Esophagus muscularis mucosa (tissue), 4 donors: ENCODE results near the gene PPP6R3. TPM values are rescaled to one million over a fixed set of nuclear protein-coding genes. Genes with fewer than 3 reads are reported as not detected.

Experiments
- DNase-seq: peaks from one replicate; pipeline ENCODE4 v3.0.0-alpha.2; 2017; ENCODE audit errors: extremely low spot score
- H3K27ac ChIP-seq, 4 donors: fragments of 200-600 bp; sonication (generic); replicated peaks in 1 of 4; 1 replicate in 3 of 4; 2 replicates in 1 of 4; pipeline ENCODE4 v1.5.1; 2016 to 2019; ENCODE audit warnings: mild to moderate bottlenecking in 1 of 4
- H3K27me3 ChIP-seq, 4 donors: fragments of 200-600 bp; sonication (generic); one replicate each; pipeline versions ENCODE4 v1.5.1 to v1.6.0; 2016 to 2019
- H3K36me3 ChIP-seq, 4 donors: fragments of 200-600 bp; sonication (generic); one replicate each; pipeline ENCODE4 v1.5.1; 2016 to 2019
- H3K4me1 ChIP-seq, 4 donors: fragments of 200-600 bp; sonication (generic); one replicate each; pipeline ENCODE4 v1.5.1; 2016 to 2019
- H3K4me3 ChIP-seq, 4 donors: fragments of 200-600 bp; sonication (generic); 1 replicate in 2 of 4; 2 replicates in 2 of 4; pipeline ENCODE4 v1.5.1; 2016 to 2019; ENCODE audit warnings: mild to moderate bottlenecking in 4 of 4, moderate library complexity in 1 of 4
- H3K9me3 ChIP-seq, 4 donors: fragments of 200-600 bp; sonication (generic); 1 replicate in 3 of 4; 2 replicates in 1 of 4; pipeline ENCODE4 v1.5.1; 2016 to 2019
- EP300 ChIP-seq: sonication (generic); formaldehyde crosslinking; IDR thresholded peaks from one replicate; pipeline ENCODE4 v1.6.1; 2017; ENCODE audit warnings: antibody characterized with exemption
- POLR2A ChIP-seq: fragments of 450-650 bp; IDR thresholded peaks from one replicate; pipeline ENCODE4 v1.6.1; 2017; ENCODE audit warnings: antibody characterized with exemption, moderate library complexity, mild to moderate bottlenecking, low read depth
- POLR2AphosphoS5 ChIP-seq, 2 donors: sonication (generic); formaldehyde crosslinking; IDR thresholded peaks; one replicate each; pipeline ENCODE4 v1.6.1; 2017; ENCODE audit warnings: antibody characterized with exemption in 2 of 2
- whole genome bisulfite sequencing: methylation state at CpG from one replicate; pipeline ENCODE4 v1.1.5; 2018; 5-methylcytosine and 5-hydroxymethylcytosine counted together
- intact Hi-C: fragments of 100-400 bp; cut with DNase I; formaldehyde crosslinking; loops from one replicate; pipeline ENCODE4 v1.15.1; 2023
- total RNA-seq, 4 donors: library from RNA; depleted of rRNA; stranded (reverse); fragments of >200 nt; gene quantifications; one replicate each; pipeline versions ENCODE4 v1.1.0 to v1.2.1, GENCODE V29; 2016
- TF ChIP-seq, protein P1 (sequence below), 3 experiments: fragments of 200-600 bp in 2 of 3; fragments of 450-650 bp in 1 of 3; sonication (generic) in 2 of 3; IDR thresholded peaks; one replicate each; pipeline ENCODE4 v1.5.1; 2017 to 2019; ENCODE audit warnings: antibody characterized with exemption in 3 of 3, mild to moderate bottlenecking in 2 of 3, moderate library complexity in 1 of 3

The PPP6R3 gene
- total RNA-seq, 4 donors from 2014 or later: 106 to 132 (median 116) TPM

DNA sequence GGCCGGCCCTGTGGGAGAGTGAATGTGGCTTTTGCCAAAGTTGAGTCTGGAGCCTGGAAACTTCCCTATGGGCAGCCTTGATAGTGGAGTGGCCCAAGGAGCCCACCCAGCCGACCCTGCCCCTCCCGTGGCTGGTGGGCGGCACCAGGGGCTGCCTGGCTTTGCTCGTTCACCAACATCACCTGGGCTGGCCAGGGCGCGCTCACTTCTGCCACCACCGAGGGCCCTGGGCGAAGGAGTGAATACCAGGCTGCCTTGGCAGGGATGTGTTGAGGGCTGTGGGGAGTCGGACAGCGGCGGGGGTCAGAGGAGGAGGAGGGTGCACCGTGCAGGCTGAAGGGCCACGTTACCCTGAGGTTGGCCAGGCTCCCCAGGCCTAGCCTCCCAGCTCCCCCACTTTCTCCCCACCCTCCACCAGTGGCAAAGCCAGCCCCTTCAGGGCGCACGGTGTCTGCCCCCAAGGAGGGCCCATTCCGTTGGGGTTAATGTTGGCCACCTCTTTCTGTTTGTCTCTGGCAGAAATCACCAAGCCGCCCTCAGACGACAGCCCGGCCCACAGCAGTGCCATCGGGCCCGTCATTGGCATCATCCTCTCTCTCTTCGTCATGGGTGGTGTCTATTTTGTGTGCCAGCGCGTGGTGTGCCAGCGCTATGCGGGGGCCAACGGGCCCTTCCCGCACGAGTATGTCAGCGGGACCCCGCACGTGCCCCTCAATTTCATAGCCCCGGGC, 22.5 kb upstream of the PPP6R3 start:
- Histone ChIP-seq H3K27me3 (no peaks in the 10 kb centered on the region), H3K9me3 (no peaks in the 10 kb centered on the region), H3K36me3 (peaks cover 32 to 99% (median 90%) of the 10 kb centered on the region in 4 donors), H3K4me3 (no peak overlapping the region), H3K4me1 (peaks cover 15 to 31% (median 26%) of the 10 kb centered on the region in 4 donors), H3K27ac (peak overlapping the region in 2 of 4 donors; percentile 24 to 41)
- WGBS: 90% methylated on average over 16 of the region's 34 CpGs
- TF ChIP-seq EP300: no peak
- TF ChIP-seq POLR2AphosphoS5 (IDR thresholded peaks at IDR 0.05): no peak
- TF ChIP-seq, protein P1, sequence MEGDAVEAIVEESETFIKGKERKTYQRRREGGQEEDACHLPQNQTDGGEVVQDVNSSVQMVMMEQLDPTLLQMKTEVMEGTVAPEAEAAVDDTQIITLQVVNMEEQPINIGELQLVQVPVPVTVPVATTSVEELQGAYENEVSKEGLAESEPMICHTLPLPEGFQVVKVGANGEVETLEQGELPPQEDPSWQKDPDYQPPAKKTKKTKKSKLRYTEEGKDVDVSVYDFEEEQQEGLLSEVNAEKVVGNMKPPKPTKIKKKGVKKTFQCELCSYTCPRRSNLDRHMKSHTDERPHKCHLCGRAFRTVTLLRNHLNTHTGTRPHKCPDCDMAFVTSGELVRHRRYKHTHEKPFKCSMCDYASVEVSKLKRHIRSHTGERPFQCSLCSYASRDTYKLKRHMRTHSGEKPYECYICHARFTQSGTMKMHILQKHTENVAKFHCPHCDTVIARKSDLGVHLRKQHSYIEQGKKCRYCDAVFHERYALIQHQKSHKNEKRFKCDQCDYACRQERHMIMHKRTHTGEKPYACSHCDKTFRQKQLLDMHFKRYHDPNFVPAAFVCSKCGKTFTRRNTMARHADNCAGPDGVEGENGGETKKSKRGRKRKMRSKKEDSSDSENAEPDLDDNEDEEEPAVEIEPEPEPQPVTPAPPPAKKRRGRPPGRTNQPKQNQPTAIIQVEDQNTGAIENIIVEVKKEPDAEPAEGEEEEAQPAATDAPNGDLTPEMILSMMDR (IDR thresholded peaks at IDR 0.05): no peak
- no peak for TF ChIP-seq POLR2A
- intact Hi-C loops: no loop called here
- no peak for DNase-seq

DNA sequence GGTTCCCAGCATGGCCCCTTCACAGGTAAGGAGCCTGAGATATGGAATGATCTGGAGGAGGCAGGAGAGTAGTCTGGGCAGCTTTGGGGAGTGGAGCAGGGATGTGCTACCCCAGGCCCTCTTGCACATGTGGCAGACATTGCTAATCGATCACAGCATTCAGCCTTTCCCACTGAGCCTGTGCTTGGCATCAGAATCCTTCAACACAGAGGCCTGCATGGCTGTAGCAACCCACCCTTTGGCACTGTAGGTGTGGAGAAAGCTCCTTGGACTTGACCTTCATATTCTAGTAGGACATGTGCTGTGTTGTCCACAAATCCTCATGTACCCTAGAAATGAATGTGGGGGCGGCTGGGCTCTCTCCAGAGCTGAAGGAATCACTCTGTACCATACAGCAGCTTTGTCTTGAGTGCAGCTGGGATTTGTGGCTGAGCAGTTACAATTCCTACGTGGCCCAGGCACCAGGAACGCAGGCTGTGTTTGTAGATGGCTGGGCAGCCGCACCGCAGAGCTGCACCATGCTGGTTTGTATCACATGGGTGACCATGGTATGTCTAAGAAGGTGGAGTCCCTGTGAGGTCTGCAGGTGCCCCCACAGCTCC, 21.8 kb upstream of the PPP6R3 start:
- WGBS: 96% methylated on average over 5 of the region's 6 CpGs
- Histone ChIP-seq H3K27ac (peak overlapping the region in 3 of 4 donors; percentile 44 to 60 (median 45)), H3K27me3 (no peaks in the 10 kb centered on the region), H3K4me1 (peaks cover 14 to 31% (median 26%) of the 10 kb centered on the region in 4 donors), H3K9me3 (no peaks in the 10 kb centered on the region), H3K4me3 (no peak overlapping the region), H3K36me3 (peaks cover 26 to 92% (median 84%) of the 10 kb centered on the region in 4 donors)
- TF ChIP-seq, protein P1 (IDR thresholded peaks at IDR 0.05): no peak
- TF ChIP-seq POLR2A (no peak), POLR2AphosphoS5 (IDR thresholded peaks at IDR 0.05) (no peak), EP300 (no peak)
- DNase-seq: no peak
- intact Hi-C loops: no loop called here

DNA sequence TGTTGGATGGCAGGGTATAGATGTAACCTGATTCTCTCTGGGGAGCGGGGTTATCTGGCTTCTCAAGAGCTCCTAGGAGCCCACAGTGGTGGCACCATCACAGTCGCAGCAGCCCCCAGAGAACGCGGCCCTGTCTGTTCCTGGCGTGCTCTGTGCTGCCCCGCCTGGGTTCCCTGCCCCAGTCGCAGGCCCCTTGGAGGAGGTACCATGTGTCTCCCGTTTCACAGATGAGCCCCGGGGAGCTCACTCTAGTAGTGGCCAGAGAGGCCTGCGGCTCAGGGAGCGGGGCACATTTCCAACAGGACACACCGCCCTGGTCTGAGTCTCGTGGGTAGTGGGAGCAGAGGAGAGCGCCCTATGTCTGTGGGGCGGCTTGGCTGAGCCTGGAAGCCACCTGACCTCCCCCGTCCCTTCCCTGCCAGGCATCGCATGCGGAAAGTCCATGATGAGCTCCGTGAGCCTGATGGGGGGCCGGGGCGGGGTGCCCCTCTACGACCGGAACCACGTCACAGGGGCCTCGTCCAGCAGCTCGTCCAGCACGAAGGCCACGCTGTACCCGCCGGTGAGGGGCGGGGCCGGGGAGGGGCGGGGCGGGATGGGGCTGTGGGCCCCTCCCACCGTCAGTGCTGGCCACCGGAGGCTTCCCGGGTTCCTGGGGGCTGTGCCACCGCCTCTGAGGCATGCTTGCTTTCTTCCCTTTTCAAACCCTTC, 21.0 kb upstream of the PPP6R3 start:
- TF ChIP-seq, protein P1 (IDR thresholded peaks at IDR 0.05): no peak
- TF ChIP-seq POLR2AphosphoS5 (IDR thresholded peaks at IDR 0.05): no peak
- TF ChIP-seq POLR2A: no peak
- TF ChIP-seq EP300: no peak
- Histone ChIP-seq H3K4me3 (no peak overlapping the region), H3K27me3 (no peaks in the 10 kb centered on the region), H3K27ac (peak overlapping the region; percentile 44 to 60 (median 51)), H3K36me3 (peaks cover 24 to 85% (median 77%) of the 10 kb centered on the region in 4 donors), H3K4me1 (peaks cover 14 to 31% (median 27%) of the 10 kb centered on the region in 4 donors), H3K9me3 (no peaks in the 10 kb centered on the region)
- intact Hi-C loops: no loop called here
- WGBS: 55% methylated on average over 24 of the region's 38 CpGs
- no peak for DNase-seq

DNA sequence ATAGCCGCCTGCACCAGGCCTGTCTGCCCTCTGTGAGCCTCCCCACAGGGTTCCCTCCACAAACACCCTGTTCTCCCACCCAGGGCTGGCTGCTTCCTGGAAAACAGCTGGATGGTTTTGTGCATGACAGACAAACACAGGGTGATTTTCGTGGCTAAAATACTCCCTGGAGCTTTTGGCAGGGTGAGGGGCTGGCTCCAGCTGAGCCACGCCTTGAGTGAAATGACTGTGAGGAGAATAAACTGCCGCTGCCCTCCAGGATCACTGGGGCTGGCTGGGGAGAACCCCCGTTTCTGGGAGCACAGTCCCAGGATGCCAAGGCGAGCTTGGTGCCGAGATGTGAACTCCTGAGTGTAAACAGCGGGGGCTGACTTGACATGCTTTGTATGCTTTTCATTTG, 20.3 kb upstream of the PPP6R3 start:
- intact Hi-C loops: no loop called here
- Histone ChIP-seq H3K4me3 (no peak overlapping the region), H3K4me1 (peaks cover 14 to 35% (median 28%) of the 10 kb centered on the region in 4 donors), H3K27ac (peak overlapping the region in 3 of 4 donors; percentile 44 to 60 (median 57)), H3K27me3 (no peaks in the 10 kb centered on the region), H3K9me3 (no peaks in the 10 kb centered on the region), H3K36me3 (peaks cover 17 to 80% (median 71%) of the 10 kb centered on the region in 4 donors)
- WGBS: 71% methylated on average over 8 of the region's 8 CpGs
- TF ChIP-seq POLR2A: no peak
- TF ChIP-seq, protein P1 (IDR thresholded peaks at IDR 0.05): no peak
- DNase-seq: no peak
